Measurements from ENCODE around the gene RPUSD1.
A peak's percentile ranks its signal among the peaks of the same experiment; 100 is the strongest.

RPUSD1 gene

GRCh38 chr16:818592-818991, 30.4 kb upstream of the RPUSD1 start:
- DNase-seq (ENCODE audit: low read depth in 3 of 3) = no peak

DNA sequence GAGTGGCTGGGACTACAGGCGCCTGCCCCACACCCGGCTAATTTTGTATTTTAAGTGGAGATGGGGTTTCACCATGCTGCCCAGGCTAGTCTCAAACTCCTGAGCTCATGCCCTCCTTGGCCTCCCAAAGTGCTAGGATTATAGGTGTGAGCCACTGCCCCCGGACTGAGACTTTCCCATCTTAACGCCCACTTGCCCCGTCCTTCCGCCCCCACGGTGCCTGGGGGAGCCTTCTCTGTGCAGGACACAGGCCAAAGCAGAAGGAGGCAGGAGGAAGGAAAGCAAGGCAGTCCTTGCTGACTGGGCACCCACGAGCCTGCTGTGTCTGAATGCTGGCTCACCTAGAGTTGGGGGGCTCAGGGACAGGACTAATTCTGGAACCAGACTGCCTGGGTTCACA, 30.0 kb upstream of the RPUSD1 start:
- DNase-seq (ENCODE audit: low read depth in 3 of 3) = no peak

GRCh38 chr16:817001-817906, 29.1 kb upstream of the RPUSD1 start:
- DNase-seq (ENCODE audit: low read depth in 3 of 3) = no peak

DNA sequence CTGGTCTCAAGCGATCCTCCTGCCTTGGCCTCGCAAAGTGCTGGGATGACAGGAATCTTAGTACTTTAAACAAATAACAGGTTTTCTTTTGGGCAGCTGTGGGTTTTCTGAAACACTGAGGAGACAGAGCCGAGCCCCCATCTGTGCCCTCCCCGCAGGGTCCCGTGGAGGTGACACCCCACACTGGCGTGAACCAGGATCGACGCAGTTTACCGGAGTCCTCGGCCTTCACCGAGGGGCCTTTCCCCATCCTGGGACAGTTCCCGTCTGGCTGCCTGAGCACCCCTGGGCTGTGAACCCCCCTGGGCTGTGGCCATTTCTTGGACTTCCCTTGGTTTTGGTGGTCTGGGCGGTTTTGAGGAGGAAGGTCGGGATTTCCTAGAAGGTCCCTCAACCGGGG, 27.7 kb upstream of the RPUSD1 start:
- no peak for DNase-seq (ENCODE audit: low read depth in 3 of 3)

GRCh38 chr16:814974-815373, 26.8 kb upstream of the RPUSD1 start:
- DNase-seq (ENCODE audit: low read depth in 3 of 3) = no peak

- DNase-seq (ENCODE audit: low read depth in 3 of 3) = no peak
These were observed 25.8 kb upstream of the RPUSD1 start for GRCh38 chr16:813916-814412.

DNA sequence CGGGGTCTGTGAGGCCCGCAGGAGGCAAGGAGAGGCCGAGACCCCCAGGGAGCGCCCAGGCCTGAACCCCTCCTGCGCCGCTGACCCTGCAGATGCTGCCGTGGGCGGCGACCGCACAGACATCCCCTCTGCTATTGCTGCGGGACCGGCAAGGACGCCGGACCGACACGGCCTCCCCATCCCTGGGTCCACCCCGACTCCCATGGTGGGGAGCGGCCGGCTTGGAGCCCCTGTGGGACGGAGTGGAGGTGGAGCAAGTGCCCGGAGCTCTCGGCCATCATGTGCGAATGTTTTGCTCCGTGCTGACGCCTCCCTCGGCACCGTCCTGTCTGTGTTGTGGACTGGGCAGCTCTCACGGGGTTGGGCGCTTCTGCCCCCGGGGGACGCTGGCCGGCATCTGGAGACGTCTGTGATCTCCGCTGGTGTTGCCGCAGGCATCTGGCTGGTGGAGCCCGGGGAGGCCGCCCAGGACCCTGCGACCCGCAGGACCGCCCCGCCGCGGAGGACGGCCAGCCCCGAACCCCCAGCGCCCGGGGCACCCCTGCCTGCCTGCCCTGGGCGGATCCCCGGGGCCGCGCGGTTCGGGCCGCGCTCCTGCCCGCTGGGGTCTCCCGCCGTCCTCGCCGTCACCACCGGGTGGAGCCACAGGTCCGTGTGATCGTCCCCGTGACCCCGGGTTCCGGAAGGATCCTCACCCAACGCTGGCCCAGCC, 25.2 kb upstream of the RPUSD1 start:
- peak; percentile 15 to 48 (median 31) for DNase-seq (ENCODE audit: low read depth in 3 of 3)

DNA sequence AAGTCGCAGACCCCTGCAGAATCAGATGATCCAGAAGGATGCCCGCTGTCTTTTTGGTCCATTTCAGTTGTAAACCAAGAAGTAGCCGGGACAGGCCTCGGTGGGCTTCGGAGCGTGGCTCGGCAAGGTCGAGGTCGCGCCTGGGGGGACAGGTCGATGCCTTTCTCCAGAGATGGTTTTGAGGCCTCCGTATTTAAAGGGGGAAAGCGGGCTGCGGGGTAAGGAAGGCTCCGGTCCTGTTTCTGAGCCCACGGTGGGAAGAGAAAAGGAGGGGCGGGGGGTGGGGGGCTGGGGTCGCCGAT, 19.9 kb upstream of the RPUSD1 start:
- DNase-seq (ENCODE audit: low read depth in 3 of 3) = no peak

DNA sequence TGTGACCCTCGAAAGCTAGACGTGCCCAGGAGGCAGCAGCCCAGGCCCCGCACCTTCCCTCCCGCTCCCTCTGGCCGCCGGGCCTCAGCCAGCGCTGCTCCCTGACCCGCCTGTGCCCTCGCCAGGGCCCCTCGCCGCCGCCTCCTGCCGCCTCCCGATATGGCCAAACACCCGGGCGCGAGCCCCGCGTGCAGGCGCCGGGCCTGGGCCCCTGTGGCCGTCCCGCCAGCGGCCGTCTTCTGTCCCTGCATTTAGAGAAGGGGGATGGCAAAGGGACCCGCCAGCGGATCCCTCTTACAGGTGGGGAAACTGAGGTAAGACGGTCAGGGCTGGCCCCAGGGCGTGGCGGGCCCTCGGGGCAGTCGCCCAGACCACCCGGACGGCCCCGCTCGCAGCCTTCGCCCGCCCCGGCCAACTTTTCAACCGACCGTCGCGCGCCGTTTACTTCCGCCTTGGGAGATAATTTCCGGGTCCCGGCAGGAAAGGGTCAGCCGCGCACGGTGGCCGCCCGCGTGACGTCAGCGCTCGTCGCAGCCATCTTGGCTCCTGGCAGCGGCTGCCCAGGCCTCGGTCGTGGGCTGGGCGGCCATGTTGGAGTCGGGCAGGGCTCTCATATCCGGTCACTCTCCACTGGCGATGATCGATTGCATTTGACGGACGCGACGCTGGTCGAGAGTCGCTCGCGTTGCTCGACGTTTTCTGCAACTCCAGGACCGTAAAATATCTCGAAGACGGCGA, 19.3 kb upstream of the RPUSD1 start:
- peak; percentile 64 to 70 (median 67) for DNase-seq (ENCODE audit: low read depth in 3 of 3)

- no peak for DNase-seq (ENCODE audit: low read depth in 3 of 3)
These were observed 17.3 kb upstream of the RPUSD1 start for GRCh38 chr16:805474-805873.

DNA sequence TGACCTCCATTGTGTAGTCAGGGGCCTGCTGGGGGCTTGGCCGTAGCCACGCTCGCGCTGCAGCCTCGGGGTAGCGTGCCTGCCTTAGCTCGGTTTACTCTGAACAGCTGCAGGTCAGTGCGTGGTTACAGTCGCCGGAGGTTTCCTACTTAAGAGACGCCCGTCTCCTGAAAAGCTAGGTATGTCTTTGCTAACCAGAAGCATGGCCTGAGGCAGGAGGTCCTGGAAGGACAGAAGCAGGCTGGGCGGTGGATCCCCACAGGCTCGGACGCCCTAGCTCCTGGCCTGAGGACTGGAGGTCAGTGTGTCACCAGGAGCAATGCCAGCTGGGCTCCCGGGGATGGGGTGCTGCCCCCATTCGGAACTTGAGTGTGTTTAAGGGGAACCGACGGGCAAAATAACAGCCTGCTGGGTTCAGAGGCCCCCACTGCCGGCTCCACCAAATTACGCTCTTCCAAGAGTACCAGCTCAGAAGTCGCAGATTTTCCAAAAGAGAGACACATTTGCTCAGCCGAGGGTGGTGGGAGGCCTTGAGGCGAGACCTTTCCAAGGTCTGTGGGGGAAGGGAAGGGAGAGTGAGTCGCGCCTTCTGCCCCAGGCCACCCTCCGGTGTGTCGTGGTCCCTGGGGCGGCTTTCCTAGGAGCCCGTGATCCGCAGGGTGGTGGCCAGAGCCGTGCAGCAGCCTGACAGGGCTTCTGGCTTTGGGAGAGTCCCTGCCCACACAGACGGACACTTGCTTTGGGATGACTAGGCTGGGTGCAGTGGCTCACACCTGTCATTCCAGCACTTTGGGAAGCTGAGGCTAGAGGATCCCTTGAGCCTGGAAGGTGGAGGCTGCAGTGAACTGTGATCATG, 16.2 kb upstream of the RPUSD1 start:
- DNase-seq (ENCODE audit: low read depth in 3 of 3) = no peak

- no peak for DNase-seq (ENCODE audit: low read depth in 3 of 3)
These were observed 15.5 kb upstream of the RPUSD1 start for GRCh38 chr16:803754-804080.

GRCh38 chr16:802914-803753, 15.0 kb upstream of the RPUSD1 start:
- DNase-seq (ENCODE audit: low read depth in 3 of 3) = no peak

GRCh38 chr16:802461-802860, 14.3 kb upstream of the RPUSD1 start:
- no peak for DNase-seq (ENCODE audit: low read depth in 3 of 3)

- no peak for DNase-seq (ENCODE audit: low read depth in 3 of 3)
These were observed 13.6 kb upstream of the RPUSD1 start for GRCh38 chr16:801584-802363.

GRCh38 chr16:800834-801511, 12.8 kb upstream of the RPUSD1 start:
- no peak for DNase-seq (ENCODE audit: low read depth in 3 of 3)

GRCh38 chr16:799948-800833, 12.0 kb upstream of the RPUSD1 start, which contains the start of gene GNG13:
Gene GNG13, minus strand, starts transcription at chr16:800734. Its CDS starts 1,657 bp downstream, at chr16:799077.
- DNase-seq (ENCODE audit: low read depth in 3 of 3) = no peak
